HG03025 (cell line): Measurements from ENCODE around the gene CD68.
A peak's percentile ranks its signal among the peaks of the same experiment; 100 is the strongest.

Experiments
- ATAC-seq: cut with Tn5 transposase; IDR thresholded peaks from one replicate; pipeline ENCODE4 v1.9.1; 2021; ENCODE audit warnings: mild to moderate bottlenecking, moderate library complexity; ENCODE audit not compliant: unreplicated experiment, low FRiP score

CD68 gene

DNA sequence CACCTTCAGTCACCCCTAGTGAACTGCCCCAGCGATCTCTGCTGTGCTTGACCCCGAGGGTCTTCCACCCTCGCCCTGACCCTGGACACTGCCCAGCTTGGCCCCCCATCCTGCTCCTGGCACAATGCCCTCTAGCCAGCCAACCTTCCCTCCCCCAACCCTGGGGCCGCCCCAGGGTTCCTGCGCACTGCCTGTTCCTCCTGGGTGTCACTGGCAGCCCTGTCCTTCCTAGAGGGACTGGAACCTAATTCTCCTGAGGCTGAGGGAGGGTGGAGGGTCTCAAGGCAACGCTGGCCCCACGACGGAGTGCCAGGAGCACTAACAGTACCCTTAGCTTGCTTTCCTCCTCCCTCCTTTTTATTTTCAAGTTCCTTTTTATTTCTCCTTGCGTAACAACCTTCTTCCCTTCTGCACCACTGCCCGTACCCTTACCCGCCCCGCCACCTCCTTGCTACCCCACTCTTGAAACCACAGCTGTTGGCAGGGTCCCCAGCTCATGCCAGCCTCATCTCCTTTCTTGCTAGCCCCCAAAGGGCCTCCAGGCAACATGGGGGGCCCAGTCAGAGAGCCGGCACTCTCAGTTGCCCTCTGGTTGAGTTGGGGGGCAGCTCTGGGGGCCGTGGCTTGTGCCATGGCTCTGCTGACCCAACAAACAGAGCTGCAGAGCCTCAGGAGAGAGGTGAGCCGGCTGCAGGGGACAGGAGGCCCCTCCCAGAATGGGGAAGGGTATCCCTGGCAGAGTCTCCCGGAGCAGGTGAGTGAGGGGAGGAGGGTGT lies 20.7 kb upstream of the CD68 start, which contains the start of gene TNFSF13:
TNFSF13 (plus strand) TSS at position 207 of the 776 bp plus-strand sequence; CDS start at position 497, 290 bp downstream.
- ATAC-seq: no peak

DNA sequence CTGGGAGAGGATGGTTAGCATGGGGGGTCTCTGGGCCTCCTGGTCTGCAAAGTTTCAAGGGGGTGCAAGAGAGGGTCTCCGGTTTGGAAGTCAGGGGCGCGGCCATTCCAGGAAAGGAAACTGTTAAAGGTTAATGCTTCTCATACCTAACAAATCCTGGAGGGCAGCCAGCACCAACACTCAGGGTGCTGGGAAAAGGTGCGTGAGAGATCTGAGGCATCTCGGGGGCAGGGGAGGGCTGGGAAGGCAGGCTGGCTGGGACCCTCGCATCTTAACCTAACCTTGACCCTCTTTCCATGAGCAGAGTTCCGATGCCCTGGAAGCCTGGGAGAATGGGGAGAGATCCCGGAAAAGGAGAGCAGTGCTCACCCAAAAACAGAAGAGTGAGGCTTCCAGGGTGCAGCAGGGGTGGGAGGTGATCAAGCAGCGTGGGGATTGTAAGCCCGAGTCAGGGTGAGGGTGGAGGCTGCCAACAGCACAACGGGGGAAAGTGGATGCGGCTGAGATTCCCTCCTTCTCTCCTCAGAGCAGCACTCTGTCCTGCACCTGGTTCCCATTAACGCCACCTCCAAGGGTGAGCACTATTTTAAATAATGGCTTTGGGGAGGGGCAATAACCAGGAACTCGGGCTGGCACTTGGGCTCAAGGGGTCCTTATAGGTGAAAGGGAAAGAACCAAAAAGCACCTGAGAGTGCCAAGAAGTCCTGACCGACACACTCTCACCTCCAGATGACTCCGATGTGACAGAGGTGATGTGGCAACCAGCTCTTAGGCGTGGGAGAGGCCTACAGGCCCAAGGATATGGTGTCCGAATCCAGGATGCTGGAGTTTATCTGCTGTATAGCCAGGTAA lies 19.9 kb upstream of the CD68 start:
- ATAC-seq: no peak

DNA sequence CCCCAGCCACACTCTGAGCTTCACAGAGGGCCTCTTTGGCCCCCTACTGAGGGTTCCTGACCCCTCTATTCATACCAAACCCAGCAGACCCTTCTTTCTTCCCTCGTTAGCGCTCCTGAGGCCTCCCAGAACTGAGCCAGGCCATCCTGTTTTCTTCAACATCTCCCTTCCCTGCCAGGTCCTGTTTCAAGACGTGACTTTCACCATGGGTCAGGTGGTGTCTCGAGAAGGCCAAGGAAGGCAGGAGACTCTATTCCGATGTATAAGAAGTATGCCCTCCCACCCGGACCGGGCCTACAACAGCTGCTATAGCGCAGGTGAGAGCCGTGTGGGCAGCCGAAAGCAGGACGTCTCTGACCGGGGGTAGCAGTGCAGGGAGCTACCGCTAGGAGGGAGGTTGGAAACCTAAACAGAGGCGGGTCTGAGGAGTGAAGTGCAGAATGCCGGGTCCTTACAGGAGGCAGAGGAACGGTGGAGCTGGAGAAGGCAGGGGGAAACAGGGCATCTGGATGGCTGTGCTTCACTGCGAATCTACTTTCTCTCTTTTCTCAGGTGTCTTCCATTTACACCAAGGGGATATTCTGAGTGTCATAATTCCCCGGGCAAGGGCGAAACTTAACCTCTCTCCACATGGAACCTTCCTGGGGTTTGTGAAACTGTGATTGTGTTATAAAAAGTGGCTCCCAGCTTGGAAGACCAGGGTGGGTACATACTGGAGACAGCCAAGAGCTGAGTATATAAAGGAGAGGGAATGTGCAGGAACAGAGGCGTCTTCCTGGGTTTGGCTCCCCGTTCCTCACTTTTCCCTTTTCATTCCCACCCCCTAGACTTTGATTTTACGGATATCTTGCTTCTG lies 19.0 kb upstream of the CD68 start:
- no peak for ATAC-seq

DNA sequence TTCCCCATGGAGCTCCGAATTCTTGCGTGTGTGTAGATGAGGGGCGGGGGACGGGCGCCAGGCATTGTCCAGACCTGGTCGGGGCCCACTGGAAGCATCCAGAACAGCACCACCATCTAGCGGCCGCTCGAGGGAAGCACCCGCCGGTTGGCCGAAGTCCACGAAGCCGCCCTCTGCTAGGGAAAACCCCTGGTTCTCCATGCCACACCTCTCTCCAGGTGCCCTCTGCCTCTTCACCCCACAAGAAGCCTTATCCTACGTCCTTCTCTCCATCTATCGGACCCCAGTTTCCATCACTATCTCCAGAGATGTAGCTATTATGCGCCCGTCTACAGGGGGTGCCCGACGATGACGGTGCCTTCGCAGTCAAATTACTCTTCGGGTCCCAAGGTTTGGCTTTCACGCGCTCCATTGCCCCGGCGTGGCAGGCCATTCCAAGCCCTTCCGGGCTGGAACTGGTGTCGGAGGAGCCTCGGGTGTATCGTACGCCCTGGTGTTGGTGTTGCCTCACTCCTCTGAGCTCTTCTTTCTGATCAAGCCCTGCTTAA lies 18.3 kb upstream of the CD68 start:
- peak; percentile 57 for ATAC-seq

DNA sequence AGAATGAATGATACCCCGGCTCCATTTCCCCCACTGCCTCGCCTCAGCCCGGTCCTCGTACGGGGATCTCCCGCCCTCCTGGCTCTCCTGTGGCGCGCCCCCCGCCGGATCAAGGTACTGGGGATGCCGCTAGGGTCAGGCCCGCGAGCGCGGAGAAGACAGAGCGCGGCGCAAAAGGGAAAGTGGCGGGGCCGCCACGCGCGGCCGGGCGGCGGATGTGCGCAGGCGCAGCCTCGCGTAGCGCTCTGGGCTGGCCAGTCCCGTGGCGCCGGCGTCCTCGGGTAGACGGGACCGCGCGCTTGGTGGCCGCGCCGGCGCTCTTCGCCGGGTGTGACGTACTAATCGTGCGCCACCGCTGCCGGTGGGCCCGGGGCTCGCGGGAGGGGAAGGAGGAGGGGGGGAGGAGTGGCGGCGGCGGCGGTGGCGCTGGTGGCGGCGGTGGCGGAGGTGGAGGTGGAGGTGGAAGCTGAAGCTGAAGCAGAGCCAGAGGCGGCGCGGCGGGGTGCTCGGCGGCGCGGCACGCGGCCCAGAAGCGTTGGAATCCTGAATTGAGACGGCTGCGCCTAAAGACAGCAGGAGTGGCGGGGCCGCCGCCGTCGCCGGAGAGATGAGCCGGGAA lies 17.7 kb upstream of the CD68 start, which contains the start of gene SENP3:
SENP3 (plus strand) TSS at position 331 of the 619 bp plus-strand sequence. CDS start 1,158 bp downstream, outside the sequence.
- ATAC-seq: peak; percentile 61

DNA sequence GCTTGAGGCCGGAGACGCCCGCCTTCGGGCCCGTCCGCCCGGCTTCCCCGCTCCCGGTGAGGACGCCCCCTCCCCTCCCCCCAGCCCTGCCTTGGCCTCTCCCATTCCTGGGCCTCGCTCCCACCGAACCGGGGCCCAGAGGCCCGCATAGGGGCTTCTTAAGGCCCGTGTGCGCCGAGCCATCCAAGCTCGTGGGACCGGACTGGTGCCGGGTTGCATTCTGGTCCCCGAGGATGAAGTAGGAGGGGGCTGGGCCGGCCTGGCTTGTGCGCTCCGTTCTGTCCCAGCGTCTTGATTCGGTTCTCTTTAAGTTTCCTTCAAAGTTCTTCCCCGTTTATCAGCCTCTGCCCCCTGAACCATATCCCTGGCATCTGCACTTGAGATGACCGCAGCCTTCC lies 17.2 kb upstream of the CD68 start:
- ATAC-seq: no peak

DNA sequence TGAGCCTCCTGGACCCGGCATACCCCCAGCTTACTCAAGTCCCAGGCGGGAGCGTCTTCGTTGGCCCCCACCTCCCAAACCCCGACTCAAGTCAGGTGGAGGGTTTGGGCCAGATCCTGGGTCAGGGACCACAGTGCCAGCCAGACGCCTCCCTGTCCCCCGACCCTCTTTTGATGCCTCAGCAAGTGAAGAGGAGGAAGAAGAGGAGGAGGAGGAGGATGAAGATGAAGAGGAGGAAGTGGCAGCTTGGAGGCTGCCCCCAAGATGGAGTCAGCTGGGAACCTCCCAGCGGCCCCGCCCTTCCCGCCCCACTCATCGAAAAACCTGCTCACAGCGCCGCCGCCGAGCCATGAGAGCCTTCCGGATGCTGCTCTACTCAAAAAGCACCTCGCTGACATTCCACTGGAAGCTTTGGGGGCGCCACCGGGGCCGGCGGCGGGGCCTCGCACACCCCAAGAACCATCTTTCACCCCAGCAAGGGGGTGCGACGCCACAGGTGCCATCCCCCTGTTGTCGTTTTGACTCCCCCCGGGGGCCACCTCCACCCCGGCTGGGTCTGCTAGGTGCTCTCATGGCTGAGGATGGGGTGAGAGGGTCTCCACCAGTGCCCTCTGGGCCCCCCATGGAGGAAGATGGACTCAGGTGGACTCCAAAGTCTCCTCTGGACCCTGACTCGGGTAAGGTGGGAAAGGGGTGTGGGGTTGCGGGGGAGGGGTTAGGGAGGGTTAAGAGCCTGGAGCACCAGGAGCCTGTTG lies 16.1 kb upstream of the CD68 start:
- no peak for ATAC-seq

DNA sequence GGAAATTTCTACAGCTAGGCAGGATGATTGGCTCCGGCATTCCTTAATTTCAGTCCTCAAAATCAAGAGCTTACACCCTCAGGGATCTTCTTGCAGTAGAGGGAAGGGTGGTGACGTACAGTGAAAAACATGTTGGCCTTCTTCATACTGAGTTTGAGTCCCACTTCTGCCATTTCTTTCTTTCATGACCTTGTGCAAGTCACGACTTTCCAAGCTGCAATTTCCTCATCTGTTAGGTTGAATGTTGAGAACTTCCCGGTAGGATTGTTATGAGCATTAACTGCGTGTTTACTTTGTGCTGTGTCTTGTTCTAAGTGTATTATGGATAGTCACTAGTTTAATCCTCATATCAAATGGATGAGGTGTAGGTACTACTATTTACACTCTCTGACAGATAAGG lies 9.9 kb upstream of the CD68 start:
- ATAC-seq: no peak

DNA sequence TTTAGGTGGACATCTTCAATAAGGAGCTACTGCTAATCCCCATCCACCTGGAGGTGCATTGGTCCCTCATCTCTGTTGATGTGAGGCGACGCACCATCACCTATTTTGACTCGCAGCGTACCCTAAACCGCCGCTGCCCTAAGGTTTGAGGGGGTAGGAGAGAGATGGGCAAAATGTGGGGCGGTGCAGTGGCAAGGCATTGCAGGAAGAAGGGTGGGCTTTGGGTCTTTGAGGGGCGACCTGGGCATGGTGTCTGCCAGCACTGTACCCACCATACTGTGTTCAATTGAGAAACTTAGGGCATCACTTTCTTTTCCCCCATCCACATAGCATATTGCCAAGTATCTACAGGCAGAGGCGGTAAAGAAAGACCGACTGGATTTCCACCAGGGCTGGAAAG lies 9.1 kb upstream of the CD68 start:
- ATAC-seq: no peak

DNA sequence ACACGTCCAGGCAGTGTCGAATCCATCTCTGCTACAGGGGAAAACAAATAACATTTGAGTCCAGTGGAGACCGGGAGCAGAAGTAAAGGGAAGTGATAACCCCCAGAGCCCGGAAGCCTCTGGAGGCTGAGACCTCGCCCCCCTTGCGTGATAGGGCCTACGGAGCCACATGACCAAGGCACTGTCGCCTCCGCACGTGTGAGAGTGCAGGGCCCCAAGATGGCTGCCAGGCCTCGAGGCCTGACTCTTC lies 7.2 kb upstream of the CD68 start:
- no peak for ATAC-seq

DNA sequence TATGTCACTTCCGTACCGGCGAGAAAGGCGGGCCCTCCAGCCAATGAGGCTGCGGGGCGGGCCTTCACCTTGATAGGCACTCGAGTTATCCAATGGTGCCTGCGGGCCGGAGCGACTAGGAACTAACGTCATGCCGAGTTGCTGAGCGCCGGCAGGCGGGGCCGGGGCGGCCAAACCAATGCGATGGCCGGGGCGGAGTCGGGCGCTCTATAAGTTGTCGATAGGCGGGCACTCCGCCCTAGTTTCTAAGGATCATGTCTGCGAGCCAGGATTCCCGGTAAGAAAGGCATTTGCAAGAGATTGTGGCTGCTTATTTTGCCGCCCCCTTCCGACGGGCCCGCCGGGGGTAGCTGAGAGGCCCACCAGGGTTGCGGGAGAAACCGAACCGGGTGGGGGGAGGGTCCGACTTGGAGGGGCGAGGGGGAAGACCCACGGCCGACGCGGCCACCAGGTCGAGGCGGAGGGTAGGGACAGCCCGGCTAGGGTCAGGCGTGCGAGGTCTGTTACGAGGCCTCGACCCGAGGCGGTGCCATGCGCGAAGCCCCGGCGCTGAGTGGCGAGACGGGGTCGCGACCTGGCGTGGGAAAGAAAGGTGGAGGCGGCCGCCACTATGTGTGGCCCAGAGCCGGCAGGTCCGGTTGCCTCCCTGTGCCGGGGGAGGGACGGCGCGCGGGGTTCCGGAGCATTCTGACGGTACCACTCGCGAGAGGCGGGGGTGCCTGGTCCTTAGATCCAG lies 6.7 kb upstream of the CD68 start:
- peak; percentile 77 for ATAC-seq

DNA sequence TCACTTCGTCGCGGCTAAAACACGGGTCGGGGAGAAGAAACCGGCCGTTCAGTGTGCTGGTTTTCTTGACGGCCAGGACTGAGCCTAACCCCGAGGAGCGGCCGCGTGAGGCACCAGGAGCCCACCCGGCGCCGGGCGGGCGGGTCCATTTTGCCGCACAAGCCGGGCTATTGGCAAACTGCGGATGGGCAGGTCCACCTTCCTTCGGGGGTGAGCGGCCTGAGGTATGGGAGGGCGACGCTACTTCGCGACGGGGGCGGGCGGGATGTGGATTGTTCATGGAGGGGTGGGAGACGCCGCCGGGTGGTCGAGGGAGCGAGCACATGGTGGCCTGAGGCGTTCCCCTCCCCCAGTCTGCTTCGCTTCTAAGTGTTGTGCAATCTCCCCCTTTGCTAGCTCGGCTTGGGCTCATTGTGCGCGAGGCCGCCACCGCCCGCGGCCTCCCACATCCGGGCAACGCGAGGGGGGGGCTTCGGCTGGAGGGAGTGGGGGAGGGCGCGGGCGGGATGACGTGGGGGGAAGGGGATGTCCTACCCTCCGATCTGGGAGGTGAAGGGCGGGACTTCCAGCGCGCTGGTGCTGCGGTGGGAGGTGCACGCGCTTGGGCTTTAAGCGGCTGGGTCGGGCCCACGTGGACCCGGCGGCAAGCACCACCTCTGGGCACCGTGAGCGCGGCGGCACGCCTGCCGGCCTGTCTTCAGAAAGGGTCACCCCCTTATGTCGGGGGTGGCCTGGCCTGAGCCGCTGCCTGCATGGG lies 5.9 kb upstream of the CD68 start:
- ATAC-seq: peak; percentile 9

DNA sequence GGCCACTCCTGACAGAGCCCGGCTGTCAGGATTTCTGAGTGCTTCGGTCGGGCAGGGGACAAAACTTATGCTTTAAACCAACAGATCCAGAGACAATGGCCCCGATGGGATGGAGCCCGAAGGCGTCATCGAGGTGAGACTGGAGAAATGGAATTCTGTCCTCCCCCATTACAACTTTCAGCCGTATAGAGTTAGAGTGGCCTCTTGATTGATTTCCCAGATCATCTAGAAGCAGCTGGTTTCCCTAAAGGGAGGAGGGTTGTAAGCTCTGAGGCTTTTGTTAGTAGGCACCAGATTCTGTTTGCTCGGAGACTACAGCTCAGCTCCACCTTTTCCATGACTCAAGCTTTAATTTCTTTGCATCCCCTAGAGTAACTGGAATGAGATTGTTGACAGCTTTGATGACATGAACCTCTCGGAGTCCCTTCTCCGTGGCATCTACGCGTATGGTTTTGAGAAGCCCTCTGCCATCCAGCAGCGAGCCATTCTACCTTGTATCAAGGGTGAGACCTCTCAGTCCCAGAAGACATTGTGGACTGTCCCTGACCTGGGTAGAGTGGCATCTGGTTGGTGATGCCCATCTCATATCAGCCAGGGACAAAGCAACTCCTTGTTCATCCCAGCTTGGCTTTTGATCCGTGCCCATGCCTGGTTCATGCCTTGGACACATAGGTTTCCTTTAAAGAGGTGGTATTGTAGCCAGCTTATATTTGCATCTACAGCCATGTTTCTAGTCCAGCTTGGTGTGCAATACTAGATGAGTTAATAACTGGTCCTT lies 5.1 kb upstream of the CD68 start:
- no peak for ATAC-seq

DNA sequence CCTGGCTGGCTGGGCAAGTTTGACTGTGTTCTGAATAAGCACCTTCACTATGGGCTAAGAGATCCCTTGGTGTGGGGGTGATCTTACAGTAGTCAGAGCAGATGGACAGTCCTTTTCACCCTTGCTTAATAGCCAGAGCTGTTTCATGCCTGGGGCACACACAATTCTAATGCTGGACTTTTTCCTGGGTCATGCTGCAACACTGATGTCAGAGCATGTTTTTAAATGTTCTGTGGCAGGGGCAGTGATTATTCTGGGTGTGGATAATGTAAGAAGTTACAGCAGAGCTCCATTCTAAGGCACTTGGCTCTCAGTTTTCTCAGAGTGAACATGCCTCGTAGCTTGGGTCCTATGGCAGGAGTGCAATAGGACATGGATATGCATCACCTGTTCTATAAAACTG lies 4.0 kb upstream of the CD68 start:
- ATAC-seq: no peak

DNA sequence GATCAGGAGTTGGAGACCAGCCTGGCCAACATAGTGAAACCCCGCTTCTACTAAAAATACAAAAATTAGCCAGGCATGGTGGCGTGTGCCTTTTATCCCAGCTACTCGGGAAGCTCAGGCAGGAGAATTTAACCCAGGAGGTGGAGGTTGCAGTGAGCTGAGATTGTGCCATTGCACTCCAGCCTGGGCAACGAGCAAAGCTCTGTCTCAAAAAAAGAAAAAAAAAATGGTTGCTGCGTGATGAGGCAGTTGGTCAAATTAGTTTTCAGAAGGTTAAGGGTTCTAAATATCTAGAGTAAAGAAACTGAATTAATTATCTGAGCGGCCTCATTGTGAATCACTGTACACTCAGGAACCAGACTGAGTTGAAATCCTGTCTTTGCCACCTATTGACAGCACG lies 3.5 kb upstream of the CD68 start:
- no peak for ATAC-seq

DNA sequence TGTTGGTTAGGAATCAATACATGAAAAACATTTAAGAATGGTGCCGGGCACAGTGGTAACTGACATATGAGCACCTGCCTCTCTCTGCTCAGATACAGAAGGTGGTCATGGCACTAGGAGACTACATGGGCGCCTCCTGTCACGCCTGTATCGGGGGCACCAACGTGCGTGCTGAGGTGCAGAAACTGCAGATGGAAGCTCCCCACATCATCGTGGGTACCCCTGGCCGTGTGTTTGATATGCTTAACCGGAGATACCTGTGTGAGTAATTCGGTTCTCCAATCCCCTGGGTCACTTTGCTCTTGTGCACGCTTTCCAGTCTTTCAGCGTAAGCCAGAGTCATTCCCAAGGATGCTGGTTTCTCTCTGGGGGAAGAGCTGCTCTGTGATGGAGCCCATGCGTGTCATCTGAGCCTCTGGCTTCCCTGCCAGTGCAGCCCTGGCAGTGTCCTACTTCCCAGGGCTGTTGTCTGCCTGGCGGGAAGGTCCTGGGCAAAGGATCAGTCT lies 3.0 kb upstream of the CD68 start:
- no peak for ATAC-seq
